Endothelial cell of umbilical vein (primary cell): Measurements from ENCODE around the gene IGF2BP1. TPM values are rescaled to one million over a fixed set of nuclear protein-coding genes. Genes with fewer than 3 reads are reported as not detected.

Experiments used
- BruUV-seq: library from RNA; stranded (reverse); fragments of 400-500 nt; replicated peaks from 2 replicates; lab custom pipeline; 2021; lab: Mats Ljungman, UMichigan
- CTCF ChIA-PET: fragments of 300-600, 350-600 bp; sonication (Branson Sonifier 250); formaldehyde crosslinking; loops from one replicate; lab custom pipeline; 2021; ENCODE audit warnings: antibody characterized with exemption, inconsistent platforms; lab: Charles Lee
- POLR2A ChIA-PET: fragments of 300-600, 350-600 bp; sonication (Branson Sonifier 250); formaldehyde crosslinking; loops from one replicate; lab custom pipeline; 2021; ENCODE audit warnings: antibody characterized with exemption, inconsistent platforms; lab: Charles Lee
- DNase-seq: peaks from one replicate; pipeline ENCODE4 v3.0.0-alpha.2; 2011; ENCODE audit warnings: low read depth, low spot score
- FAIRE-seq: peaks from 2 replicates; lab custom pipeline; 2011; peaks lifted over from hg19 to GRCh38; lab: Jason Lieb, UNC
- H2AFZ ChIP-seq: 2 replicates; pipeline ENCODE4 v1.6.0; 2012; ENCODE audit warnings: low read depth, low read length, control low read depth, inconsistent platforms
- H3K27ac ChIP-seq: 2 replicates; pipeline ENCODE4 v1.5.1; 2011; ENCODE audit warnings: low read depth, mild to moderate bottlenecking, control low read depth, low read length, moderate library complexity; ENCODE audit not compliant: insufficient read depth
- H3K27me3 ChIP-seq, 2 experiments: 2 replicates each; pipeline versions ENCODE4 v1.6.0 to v1.6.1; 2011; ENCODE audit warnings: low read length in 2 of 2, mixed read lengths in 1 of 2; ENCODE audit not compliant: control insufficient read depth in 2 of 2, insufficient read depth in 2 of 2
- H3K36me3 ChIP-seq, 2 experiments: 2 replicates in 1 of 2; 3 replicates in 1 of 2; pipeline ENCODE4 v1.5.1; 2011; ENCODE audit warnings: low read length in 2 of 2, mild to moderate bottlenecking in 1 of 2, moderate library complexity in 1 of 2; ENCODE audit not compliant: control insufficient read depth in 2 of 2, insufficient read depth in 2 of 2; ENCODE audit errors: extremely low read depth in 1 of 2
- H3K4me1 ChIP-seq: 3 replicates; pipeline ENCODE4 v1.5.1; 2011; ENCODE audit warnings: mild to moderate bottlenecking, low read length; ENCODE audit not compliant: control insufficient read depth, insufficient read depth; ENCODE audit errors: extremely low read depth
- H3K4me2 ChIP-seq: 2 replicates; pipeline ENCODE4 v1.6.1; 2011; ENCODE audit warnings: low read length, control low read depth, mixed read lengths; ENCODE audit not compliant: insufficient read depth
- H3K4me3 ChIP-seq, 3 experiments: fragments of 200-600 bp in 1 of 3; sonication (generic), shearing (Covaris generic) in 1 of 3; replicated peaks in 1 of 3; 2 replicates each; pipeline ENCODE4 v1.5.1; 2011 to 2016; ENCODE audit warnings: control low read depth in 3 of 3, low read length in 3 of 3, mild to moderate bottlenecking in 2 of 3, inconsistent platforms in 1 of 3, low read depth in 1 of 3, moderate library complexity in 1 of 3; ENCODE audit not compliant: insufficient read depth in 1 of 3
- H3K79me2 ChIP-seq: 2 replicates; pipeline ENCODE4 v1.6.0; 2012; ENCODE audit warnings: low read length, inconsistent platforms; ENCODE audit not compliant: control insufficient read depth, insufficient read depth
- H3K9ac ChIP-seq: replicated peaks from 2 replicates; pipeline ENCODE3; 2011; ENCODE audit warnings: low read length, control low read depth; ENCODE audit not compliant: insufficient read depth; ENCODE audit errors: extremely low read depth
- H3K9me1 ChIP-seq: replicated peaks from 3 replicates; pipeline ENCODE4 v1.6.0; 2011; ENCODE audit warnings: mild to moderate bottlenecking, low read length; ENCODE audit not compliant: control insufficient read depth, insufficient read depth; ENCODE audit errors: extremely low read depth
- H3K9me3 ChIP-seq: replicated peaks from 2 replicates; pipeline ENCODE4 v1.5.1; 2012; ENCODE audit warnings: low read length, inconsistent platforms; ENCODE audit not compliant: control insufficient read depth, insufficient read depth
- H4K20me1 ChIP-seq: replicated peaks from 2 replicates; pipeline ENCODE3; 2011; ENCODE audit warnings: mild to moderate bottlenecking, low read length; ENCODE audit not compliant: control insufficient read depth, insufficient read depth; ENCODE audit errors: extremely low read depth
- CTCF ChIP-seq, 2 donors: IDR thresholded peaks; 1 replicate in 1 of 2; 2 replicates in 1 of 2; pipeline ENCODE4 v1.5.1; 2011; ENCODE audit warnings: low read length in 2 of 2, mild to moderate bottlenecking in 2 of 2, moderate library complexity in 2 of 2, control low read depth in 1 of 2, inconsistent platforms in 1 of 2, low read depth in 1 of 2; ENCODE audit not compliant: insufficient read depth in 1 of 2; ENCODE audit errors: extremely low read depth in 1 of 2
- GATA2 ChIP-seq: IDR thresholded peaks from 2 replicates; pipeline ENCODE4 v1.7.0; 2011; ENCODE audit warnings: low read depth, mild to moderate bottlenecking, moderate library complexity, mixed read lengths, low read length; ENCODE audit not compliant: insufficient read length, insufficient read depth
- MAX ChIP-seq: IDR thresholded peaks from 2 replicates; pipeline ENCODE4 v1.6.1; 2011; ENCODE audit not compliant: insufficient read depth, insufficient read length
- MYC ChIP-seq: IDR thresholded peaks from one replicate; pipeline ENCODE4 v1.6.1; 2011; ENCODE audit warnings: mild to moderate bottlenecking, low read depth, low read length
- POLR2A ChIP-seq: IDR thresholded peaks from 2 replicates; pipeline ENCODE4 v1.6.1; 2012; ENCODE audit warnings: low read depth, mild to moderate bottlenecking, control low read depth, low read length
- POLR2AphosphoS5 ChIP-seq: IDR thresholded peaks from 2 replicates; pipeline ENCODE4 v1.6.1; 2012; ENCODE audit warnings: low read depth, mild to moderate bottlenecking, control low read depth, low read length, moderate library complexity; ENCODE audit not compliant: insufficient read depth
- dilution Hi-C: fragments of 300-500 bp; cut with MboI; formaldehyde crosslinking; loops from one replicate; pipeline ENCODE4 v1.15.0; 2019; ENCODE audit warnings: low sequenced_read_pairs; ENCODE audit not compliant: extremely low pct_ligation_motif_present
- intact Hi-C: fragments of 100-400 bp; cut with micrococcal nuclease; formaldehyde crosslinking; loops from one replicate; pipeline ENCODE4 v1.10.0; 2022
- polyA plus RNA-seq, 4 experiments: library from polyadenylated mRNA; depleted of rRNA in 3 of 4; stranded (reverse) in 3 of 4; unstranded in 1 of 4; fragments of >200 nt; gene quantifications; 2 replicates each; pipeline versions ENCODE4 v1.2.1 to v1.2.3, GENCODE V29; 2011 to 2012; ENCODE audit warnings: missing spikeins in 1 of 4
- total RNA-seq: library from RNA; stranded (reverse); gene quantifications from 2 replicates; pipeline ENCODE4 v1.2.3, GENCODE V29; 2021

IGF2BP1 gene
- total and polyA plus RNA-seq, 2 donors (not counting 3 experiments of a cell fraction or from before 2014, with no cell fraction given), result 9.5 to 99.5 TPM

GRCh38 chr17:49031965-49032928 is 35.1 kb downstream of the IGF2BP1 start:
- Histone ChIP-seq H3K4me1 (peaks cover 35% of the 10 kb centered on the region), H3K36me3 (peaks cover 0 to 7% of the 10 kb centered on the region in 2 experiments), H3K9me1 (no peaks in the 10 kb centered on the region), H3K79me2 (peaks cover 20% of the 10 kb centered on the region), H3K9me3 (no peaks in the 10 kb centered on the region), H4K20me1 (no peaks in the 10 kb centered on the region), H3K27ac (no peak overlapping the region), H3K4me2 (no peak overlapping the region), H2AFZ (no peak overlapping the region), H3K4me3 (no peak overlapping the region), H3K27me3 (no peaks in the 10 kb centered on the region), H3K9ac (no peak overlapping the region)
- intact Hi-C loops (loop anchor here (1.0 to 5.0 kb wide), 8 partner anchors 18 to 215 kb away; partner anchors contain the start of genes ATP5MC1, SNF8 and TTLL6), dilution Hi-C loops (no loop called here)
- DNase-seq (peak; percentile 80), FAIRE-seq (peak; percentile 86)
- no TSS peak for BruUV-seq
- CTCF ChIA-PET, result interaction anchor here (0.7 to 7.6 kb wide), 58 partner anchors 9 to 364 kb away, joined by 3 to 156 read pairs (median 6); partner anchors contain the start of genes ATP5MC1, IGF2BP1, SNF8 and TTLL6
- POLR2A ChIA-PET, result interaction anchor here (0.8 to 1.2 kb wide), 4 partner anchors 16 to 88 kb away, joined by 3 to 5 read pairs (median 3); partner anchors contain the start of gene SNF8
- TF ChIP-seq POLR2AphosphoS5, result peak; percentile 23
- TF ChIP-seq MYC, result no peak
- peak; percentile 51 to 67 for TF ChIP-seq CTCF (IDR thresholded peaks at IDR 0.05; ENCODE audit: extremely low read depth in 1 of 2, insufficient read depth in 1 of 2, low read depth in 1 of 2, low read length in 2 of 2)
- TF ChIP-seq GATA2, result no peak
- no peak for TF ChIP-seq MAX
- peak; percentile 53 for TF ChIP-seq POLR2A
